Small intestine (tissue), 16 donors: ENCODE data around the gene ZNF319. TPM values are rescaled to one million over a fixed set of nuclear protein-coding genes. Genes with fewer than 3 reads are reported as not detected.

Experiments used
- DNase-seq, 2 donors: peaks; one replicate each; pipeline versions ENCODE4 v3.0.0 to v3.0.0-alpha.2; 2013
- FAIRE-seq: peaks from 2 replicates; lab custom pipeline; 2012; peaks lifted over from hg19 to GRCh38; lab: Jason Lieb, UNC
- H3K27ac ChIP-seq, 3 donors: one replicate each; pipeline ENCODE4 v1.5.1; 2013; ENCODE audit warnings: low read length in 2 of 3, mild to moderate bottlenecking in 2 of 3, control low read depth in 1 of 3, inconsistent platforms in 1 of 3, low read depth in 1 of 3, moderate library complexity in 1 of 3
- H3K27me3 ChIP-seq, 3 donors: one replicate each; pipeline ENCODE4 v1.6.1; 2013; ENCODE audit warnings: low read length in 3 of 3, inconsistent platforms in 1 of 3; ENCODE audit not compliant: control insufficient read depth in 3 of 3, insufficient read depth in 3 of 3
- H3K36me3 ChIP-seq, 3 donors: one replicate each; pipeline ENCODE4 v1.6.1; 2013; ENCODE audit warnings: low read length in 3 of 3, inconsistent platforms in 1 of 3, low read depth in 1 of 3, mild to moderate bottlenecking in 1 of 3, moderate library complexity in 1 of 3; ENCODE audit not compliant: control insufficient read depth in 3 of 3, insufficient read depth in 2 of 3
- H3K4me1 ChIP-seq, 3 donors: one replicate each; pipeline ENCODE4 v1.6.1; 2013; ENCODE audit warnings: low read length in 2 of 3, inconsistent platforms in 1 of 3, low read depth in 1 of 3, mild to moderate bottlenecking in 1 of 3, moderate library complexity in 1 of 3; ENCODE audit not compliant: control insufficient read depth in 3 of 3, insufficient read depth in 2 of 3
- H3K4me3 ChIP-seq, 3 donors: one replicate each; pipeline ENCODE4 v1.5.1; 2013; ENCODE audit warnings: low read length in 3 of 3, control low read depth in 1 of 3, inconsistent platforms in 1 of 3, low read depth in 1 of 3, mild to moderate bottlenecking in 1 of 3, moderate library complexity in 1 of 3
- H3K9me3 ChIP-seq, 2 donors: one replicate each; pipeline ENCODE4 v1.6.1; 2013; ENCODE audit warnings: low read depth in 1 of 2, low read length in 1 of 2; ENCODE audit not compliant: control insufficient read depth in 2 of 2, insufficient read depth in 1 of 2
- WGBS, 3 donors: extraction: QIAGEN DNeasy Blood & Tissue Kit; methylation state at CpG; one replicate each; pipeline ENCODE4 v1.1.7; 2013; 5-methylcytosine and 5-hydroxymethylcytosine counted together
- long read RNA-seq, 10 donors: transcript quantifications; one replicate each; lab custom pipeline, GENCODE V29; 2026
- polyA plus RNA-seq, 4 donors: library from polyadenylated mRNA; stranded (reverse) in 3 of 4; unstranded in 1 of 4; fragments of 200-250 nt in 3 of 4; fragments of 120-200 nt in 1 of 4; gene quantifications; one replicate each; pipeline versions ENCODE4 v1.2.1 to v1.2.3, GENCODE V29; 2013
- donor health status: healthy with polysubstance abuse.
- donor health status: control.
- donor health status: control.
- donor health status: Bipolar disorder and iron deficiency.
- donor health status: healthy.

ZNF319 gene
- 1 to 10 TPM; 2.2 to 5.6 (median 3.2) TPM for polyA plus RNA-seq
- long read RNA-seq, donor 1: 0 reads
- long read RNA-seq, donor 2, partial matches to known transcripts: 0 of 1 reads
- long read RNA-seq, donor 2, other reads (novel, unspliced or antisense): 0 of 1 reads
- long read RNA-seq, donor 3, full-length matches to known transcripts: 4 of 4 reads
- long read RNA-seq, donor 3, partial matches to known transcripts: 0 of 4 reads
- long read RNA-seq, donor 3, other reads (novel, unspliced or antisense): 0 of 4 reads
- long read RNA-seq, donor 4: 0 reads
- long read RNA-seq, donor 5: 0 reads
- long read RNA-seq, donor 6, full-length matches to known transcripts: 1 of 1 reads
- long read RNA-seq, donor 6, partial matches to known transcripts: 0 of 1 reads
- long read RNA-seq, donor 6, other reads (novel, unspliced or antisense): 0 of 1 reads
- long read RNA-seq, donor 7, full-length matches to known transcripts: 3 of 3 reads
- long read RNA-seq, donor 7, partial matches to known transcripts: 0 of 3 reads
- long read RNA-seq, donor 7, other reads (novel, unspliced or antisense): 0 of 3 reads
- long read RNA-seq, donor 8: 0 reads
- long read RNA-seq, donor 9: 0 reads
- long read RNA-seq, donor 10: 0 reads

GRCh38 chr16:57999971-58000705 is at the start of gene ZNF319:
TSS of gene ZNF319 (minus strand) at chr16:58000672. CDS start at chr16:57998265, 2,407 bp downstream.
- Histone ChIP-seq H3K4me3 (peak within 1 kb of the TSS; percentile 78 to 89 (median 85)), H3K27ac (peak within 1 kb of the TSS; percentile 82 to 88 (median 85)), H3K9me3 (no peaks in the 10 kb centered on the region), H3K4me1 (peaks cover 0 to 12% (median 0%) of the 10 kb centered on the region in 3 donors), H3K27me3 (no peaks in the 10 kb centered on the region), H3K36me3 (peaks cover 0 to 46% (median 0%) of the 10 kb centered on the region in 3 donors)
- FAIRE-seq: no peak
- 0 to 1% (median 1%) methylated on average over 49 to 95 of the region's 95 CpGs for WGBS, 3 donors
- peak in 1 of 2 donors; percentile 16 for DNase-seq

GRCh38 chr16:58049232-58050185 is 49.0 kb upstream of the ZNF319 start:
- WGBS, 3 donors: 73 to 79% (median 77%) methylated on average over 15 to 17 of the region's 17 CpGs
- no peak for FAIRE-seq

GRCh38 chr16:58048494-58049231 is 48.2 kb upstream of the ZNF319 start:
- DNase-seq (no peak), FAIRE-seq (no peak)
- Histone ChIP-seq H3K9me3 (no peaks in the 10 kb centered on the region), H3K27me3 (no peaks in the 10 kb centered on the region), H3K4me1 (peaks cover 0 to 5% (median 0%) of the 10 kb centered on the region in 3 donors), H3K4me3 (no peak overlapping the region), H3K36me3 (peaks cover 0 to 34% (median 2%) of the 10 kb centered on the region in 3 donors), H3K27ac (no peak overlapping the region)
- 87 to 88% (median 87%) methylated on average over 12 to 13 of the region's 13 CpGs for WGBS, 3 donors

More at GRCh38 chr16:58049232-58050185, 49.0 kb upstream of the ZNF319 start:
- Histone ChIP-seq H3K9me3 (no peaks in the 10 kb centered on the region), H3K27me3 (no peaks in the 10 kb centered on the region), H3K4me3 (no peak overlapping the region), H3K36me3 (peaks cover 0 to 26% (median 2%) of the 10 kb centered on the region in 3 donors), H3K27ac (no peak overlapping the region), H3K4me1 (peaks cover 0 to 5% (median 0%) of the 10 kb centered on the region in 3 donors)
- no peak for DNase-seq

GRCh38 chr16:58047557-58048348 is 47.3 kb upstream of the ZNF319 start:
- Histone ChIP-seq H3K36me3 (peaks cover 2 to 44% (median 3%) of the 10 kb centered on the region in 3 donors), H3K4me1 (peaks cover 0 to 5% (median 0%) of the 10 kb centered on the region in 3 donors), H3K9me3 (no peaks in the 10 kb centered on the region), H3K27ac (no peak overlapping the region), H3K4me3 (no peak overlapping the region), H3K27me3 (no peaks in the 10 kb centered on the region)
- 71 to 80% (median 79%) methylated on average over 19 of the region's 19 CpGs for WGBS, 3 donors
- no peak for FAIRE-seq
- no peak for DNase-seq

GRCh38 chr16:58046936-58047335 is 46.5 kb upstream of the ZNF319 start:
- Histone ChIP-seq H3K27me3 (no peaks in the 10 kb centered on the region), H3K9me3 (no peaks in the 10 kb centered on the region), H3K36me3 (peaks cover 2 to 52% (median 8%) of the 10 kb centered on the region in 3 donors), H3K4me1 (peaks cover 0 to 5% (median 0%) of the 10 kb centered on the region in 3 donors), H3K4me3 (no peak overlapping the region), H3K27ac (peak overlapping the region in 1 of 3 donors; percentile 8)
- DNase-seq (peak in 1 of 2 donors; percentile 66), FAIRE-seq (no peak)
- WGBS, 3 donors: 34 to 53% (median 36%) methylated on average over 6 of the region's 6 CpGs

GRCh38 chr16:58046054-58046881 is 45.8 kb upstream of the ZNF319 start:
- no peak overlapping the region for H3K4me3 ChIP-seq
- H3K27ac ChIP-seq: peak overlapping the region in 1 of 3 donors; percentile 8
- 80 to 85% (median 80%) methylated on average over 16 of the region's 16 CpGs for WGBS, 3 donors
- DNase-seq (peak in 1 of 2 donors; percentile 0), FAIRE-seq (no peak)
- H3K27me3 ChIP-seq: no peaks in the 10 kb centered on the region
- peaks cover 2 to 58% (median 14%) of the 10 kb centered on the region in 3 donors for H3K36me3 ChIP-seq
- H3K9me3 ChIP-seq: no peaks in the 10 kb centered on the region
- H3K4me1 ChIP-seq: peaks cover 0 to 5% (median 0%) of the 10 kb centered on the region in 3 donors
